Stimulated activated CD4-positive, alpha-beta T cell treated with anti-CD3 and anti-CD28 coated beads, Interleukin-2, amount 100 ng/mL, for 24 hours (primary cell): ENCODE results near the gene VEZT.
"Not testable (repeated sequence)": the region's sequence is repeated elsewhere in the genome, so short reads cannot be mapped to it uniquely, and the experiment has no call there.

Experiments
- DNase-seq, 2 donors: peaks; one replicate each; pipeline ENCODE4 v3.0.0-alpha.2; 2020

The VEZT gene

GRCh38 chr12:95224202-95225170 lies 6.9 kb downstream of the VEZT start:
- no peak for DNase-seq

- no peak for DNase-seq
These were observed 8.1 kb downstream of the VEZT start for GRCh38 chr12:95225645-95226212.

GRCh38 chr12:95227818-95228356 lies 10.3 kb downstream of the VEZT start:
- no peak for DNase-seq

- no peak for DNase-seq
These were observed 11.0 kb downstream of the VEZT start for GRCh38 chr12:95228617-95229016.

GRCh38 chr12:95229636-95230035 lies 12.0 kb downstream of the VEZT start:
- no peak for DNase-seq

GRCh38 chr12:95230313-95230712 lies 12.7 kb downstream of the VEZT start:
- no peak for DNase-seq

- no peak for DNase-seq
These were observed 13.6 kb downstream of the VEZT start for GRCh38 chr12:95231190-95231589.

- DNase-seq, result not testable (repeated sequence)
These were observed 16.6 kb downstream of the VEZT start for GRCh38 chr12:95234187-95234586.

- not testable (repeated sequence) for DNase-seq
These were observed 18.0 kb downstream of the VEZT start for GRCh38 chr12:95235621-95236020.

- DNase-seq, result no peak
These were observed 19.7 kb downstream of the VEZT start for GRCh38 chr12:95237315-95237714.

- DNase-seq, result no peak
These were observed 20.5 kb downstream of the VEZT start for GRCh38 chr12:95238150-95238549.

GRCh38 chr12:95239216-95239615 lies 21.6 kb downstream of the VEZT start:
- DNase-seq, result no peak

GRCh38 chr12:95239835-95240234 lies 22.2 kb downstream of the VEZT start:
- DNase-seq, result not testable (repeated sequence)

- DNase-seq, result no peak
These were observed 22.9 kb downstream of the VEZT start for GRCh38 chr12:95240556-95240955.

GRCh38 chr12:95241138-95241537 lies 23.5 kb downstream of the VEZT start:
- DNase-seq, result not testable (repeated sequence)

GRCh38 chr12:95241761-95242506 lies 24.3 kb downstream of the VEZT start:
- no peak for DNase-seq

GRCh38 chr12:95243497-95244183 lies 26.0 kb downstream of the VEZT start:
- no peak for DNase-seq

GRCh38 chr12:95244350-95244749 lies 26.7 kb downstream of the VEZT start:
- DNase-seq, result no peak

- no peak for DNase-seq
These were observed 30.5 kb downstream of the VEZT start for GRCh38 chr12:95248095-95248494.

- DNase-seq, result no peak
These were observed 31.2 kb downstream of the VEZT start for GRCh38 chr12:95248604-95249360.

- no peak for DNase-seq
These were observed 35.8 kb downstream of the VEZT start for GRCh38 chr12:95253386-95253785.

GRCh38 chr12:95257541-95257940 lies 39.9 kb downstream of the VEZT start:
- no peak for DNase-seq
